Glutamatergic neuron (in vitro differentiated cells): ENCODE measurements around the gene GBP3. TPM values are rescaled to one million over a fixed set of nuclear protein-coding genes. Genes with fewer than 3 reads are reported as not detected.

ENCODE experiments used
- DNase-seq: peaks from one replicate; pipeline ENCODE4 v3.0.0; 2022
- H3K27ac Mint-ChIP-seq: one replicate; pipeline ENCODE4 v1.8.0; 2020; ENCODE audit warnings: mild to moderate bottlenecking, mixed read lengths, inconsistent platforms; ENCODE audit not compliant: unreplicated experiment
- H3K27me3 Mint-ChIP-seq: one replicate; pipeline ENCODE4 v1.8.0; 2020; ENCODE audit warnings: mild to moderate bottlenecking, moderate library complexity, mixed read lengths, inconsistent platforms; ENCODE audit not compliant: unreplicated experiment
- H3K36me3 Mint-ChIP-seq: one replicate; pipeline ENCODE4 v1.8.0; 2020; ENCODE audit warnings: mild to moderate bottlenecking, mixed read lengths, inconsistent platforms; ENCODE audit not compliant: unreplicated experiment
- H3K4me1 Mint-ChIP-seq: one replicate; pipeline ENCODE4 v1.8.0; 2020; ENCODE audit warnings: mild to moderate bottlenecking, low read depth, mixed read lengths, inconsistent platforms; ENCODE audit not compliant: unreplicated experiment
- H3K4me3 Mint-ChIP-seq: one replicate; pipeline ENCODE4 v1.8.0; 2020; ENCODE audit warnings: mild to moderate bottlenecking, mixed read lengths, inconsistent platforms; ENCODE audit not compliant: unreplicated experiment
- H3K9me3 Mint-ChIP-seq: one replicate; pipeline ENCODE4 v1.8.0; 2020; ENCODE audit warnings: mild to moderate bottlenecking, moderate library complexity, mixed read lengths, inconsistent platforms; ENCODE audit not compliant: unreplicated experiment
- CTCF ChIP-seq: fragments of 200-600 bp; sonication (generic); IDR thresholded peaks from one replicate; pipeline ENCODE4 v1.5.0; 2021; ENCODE audit not compliant: partially characterized antibody, unreplicated experiment
- total RNA-seq: library from RNA; stranded (reverse); fragmentation: NEBNext Ultra II Directional; extraction: Animal tissue kit (Norgen Biotek cat#: 25700); gene quantifications from one replicate; pipeline ENCODE4 v1.2.1, GENCODE V29; 2021; ENCODE audit not compliant: unreplicated experiment

Gene GBP3
- total RNA-seq, 1 donor from 2014 or later, result not detected

DNA sequence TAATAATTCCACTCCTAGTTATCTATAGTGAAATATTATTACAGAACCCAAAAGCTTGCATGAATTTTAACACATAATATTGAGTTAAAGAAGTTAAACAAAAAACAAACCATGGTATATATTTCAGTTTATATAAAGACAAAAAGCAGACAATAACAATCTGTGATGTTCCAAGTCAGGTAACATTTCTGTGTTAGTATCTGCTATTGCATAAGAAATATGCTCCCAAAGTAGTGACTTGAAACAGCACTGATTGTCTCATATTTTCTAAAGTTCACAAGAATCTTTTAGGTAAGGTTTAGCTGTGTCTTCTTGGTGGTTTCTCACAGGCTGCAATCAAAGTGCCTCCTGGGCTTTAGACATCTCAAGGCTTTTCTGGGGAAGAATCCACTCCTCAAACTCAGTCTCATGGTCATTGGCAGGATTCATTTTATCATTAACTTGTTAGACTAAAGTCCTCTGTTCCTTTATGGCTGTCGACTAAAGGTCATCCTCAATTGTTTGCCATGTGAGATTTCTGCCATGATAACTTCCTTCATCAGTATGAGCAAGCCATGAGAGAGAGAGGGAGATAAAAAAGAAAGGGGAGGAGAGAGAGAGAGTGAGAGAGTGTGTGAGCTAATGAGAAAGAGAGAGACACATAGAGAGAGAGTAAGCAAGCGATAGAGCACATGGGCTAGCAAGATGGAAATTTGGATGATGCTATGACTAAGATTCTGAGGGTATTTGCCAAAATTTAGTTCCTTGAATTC, 22.5 kb upstream of the GBP3 start:
- no peak for DNase-seq
- Mint-ChIP-seq H3K9me3 (no peaks in the 10 kb centered on the region), H3K27me3 (no peaks in the 10 kb centered on the region), H3K4me1 (no peaks in the 10 kb centered on the region), H3K36me3 (peaks cover 4% of the 10 kb centered on the region), H3K27ac (no peak overlapping the region), H3K4me3 (no peak overlapping the region)
- no peak for TF ChIP-seq CTCF

DNA sequence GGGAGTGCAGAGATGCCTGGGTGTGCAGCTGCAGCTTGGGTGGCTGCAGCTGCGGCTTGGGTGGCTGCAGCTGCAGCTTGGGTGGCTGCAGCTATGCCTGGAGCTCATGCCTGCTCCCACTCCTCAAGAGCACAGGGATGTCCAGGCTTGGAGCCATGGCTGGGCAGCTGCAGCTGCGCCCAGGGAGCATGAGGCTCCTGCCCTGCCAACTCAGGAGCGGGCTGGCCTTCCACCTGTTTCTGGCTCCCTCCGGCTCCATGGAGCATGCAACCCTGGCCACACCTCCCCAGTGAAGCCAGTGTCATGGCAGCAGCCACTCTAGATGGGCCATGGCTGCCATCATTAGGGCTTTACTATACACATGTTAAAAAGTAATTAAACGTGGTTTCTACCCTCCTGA, 21.3 kb upstream of the GBP3 start:
- Mint-ChIP-seq H3K27ac (no peak overlapping the region), H3K36me3 (peaks cover 4% of the 10 kb centered on the region), H3K9me3 (peaks cover 1% of the 10 kb centered on the region), H3K4me3 (no peak overlapping the region), H3K27me3 (no peaks in the 10 kb centered on the region), H3K4me1 (no peaks in the 10 kb centered on the region)
- no peak for DNase-seq
- TF ChIP-seq CTCF, result no peak

- no peak overlapping the region for H3K4me3 Mint-ChIP-seq
These were observed 19.8 kb upstream of the GBP3 start for GRCh38 chr1:89042491-89042890.

GRCh38 chr1:89041721-89042120, 19.1 kb upstream of the GBP3 start:
- no peak for DNase-seq
- H3K27me3 Mint-ChIP-seq, result no peaks in the 10 kb centered on the region
- H3K9me3 Mint-ChIP-seq, result peaks cover 1% of the 10 kb centered on the region
- TF ChIP-seq CTCF, result no peak
- H3K4me3 Mint-ChIP-seq, result no peak overlapping the region
- no peaks in the 10 kb centered on the region for H3K4me1 Mint-ChIP-seq
- peaks cover 4% of the 10 kb centered on the region for H3K36me3 Mint-ChIP-seq
- H3K27ac Mint-ChIP-seq, result no peak overlapping the region

More at GRCh38 chr1:89042491-89042890, 19.8 kb upstream of the GBP3 start:
- H3K4me1 Mint-ChIP-seq, result no peaks in the 10 kb centered on the region
- no peak for TF ChIP-seq CTCF
- H3K9me3 Mint-ChIP-seq, result peaks cover 1% of the 10 kb centered on the region
- H3K36me3 Mint-ChIP-seq, result peaks cover 4% of the 10 kb centered on the region
- H3K27ac Mint-ChIP-seq, result no peak overlapping the region
- no peak for DNase-seq
- no peaks in the 10 kb centered on the region for H3K27me3 Mint-ChIP-seq

GRCh38 chr1:89041119-89041641, 18.5 kb upstream of the GBP3 start:
- Mint-ChIP-seq H3K36me3 (peaks cover 4% of the 10 kb centered on the region), H3K27me3 (no peaks in the 10 kb centered on the region), H3K9me3 (peaks cover 1% of the 10 kb centered on the region), H3K4me1 (no peaks in the 10 kb centered on the region), H3K4me3 (no peak overlapping the region), H3K27ac (no peak overlapping the region)
- DNase-seq, result no peak
- no peak for TF ChIP-seq CTCF
